Posterior vena cava (tissue), 2 donors: ENCODE data around the gene KRTAP5-6. TPM values are rescaled to one million over a fixed set of nuclear protein-coding genes. Genes with fewer than 3 reads are reported as not detected.

ENCODE experiments used
- DNase-seq: peaks from one replicate; pipeline ENCODE4 v3.0.0-alpha.2; 2020; ENCODE audit warnings: low spot score
- intact Hi-C, 2 donors: fragments of 100-400 bp; cut with DNase I; formaldehyde crosslinking; loops; one replicate each; pipeline versions ENCODE4 v1.14.1 to v1.14.2; 2022 to 2023
- total RNA-seq, 2 donors: library from RNA; stranded (reverse); fragmentation: NEBNext Ultra II Directional; extraction: Animal tissue kit (Norgen Biotek cat#: 25700); gene quantifications; one replicate each; pipeline ENCODE4 v1.2.1, GENCODE V29; 2021
- donor health status: DM: yes; HTN: yes; CAD: no.
- donor health status: DM: yes; HTN: yes; CAD: no.

Gene KRTAP5-6
- total RNA-seq, 2 donors from 2014 or later, result not detected

- intact Hi-C loops, result no loop called here
- peak; percentile 17 for DNase-seq
Measured at GRCh38 chr11:1727096-1727690, 30.2 kb downstream of the KRTAP5-6 start.

- intact Hi-C loops, result no loop called here
- DNase-seq, result peak; percentile 59
Measured at GRCh38 chr11:1727861-1728260, 30.9 kb downstream of the KRTAP5-6 start.

- intact Hi-C loops, result no loop called here
- DNase-seq, result peak; percentile 42
Measured at GRCh38 chr11:1728301-1728700, 31.3 kb downstream of the KRTAP5-6 start.

- DNase-seq, result peak; percentile 67
- intact Hi-C loops, result no loop called here
Measured at GRCh38 chr11:1728931-1729691, 32.1 kb downstream of the KRTAP5-6 start.

- peak; percentile 51 for DNase-seq
- intact Hi-C loops, result no loop called here
Measured at GRCh38 chr11:1729692-1730011, 32.7 kb downstream of the KRTAP5-6 start.

GRCh38 chr11:1730059-1730629 is 33.1 kb downstream of the KRTAP5-6 start:
- intact Hi-C loops, result no loop called here
- DNase-seq, result no peak

GRCh38 chr11:1731451-1732059 is 34.6 kb downstream of the KRTAP5-6 start:
- peak; percentile 29 for DNase-seq
- intact Hi-C loops, result no loop called here

GRCh38 chr11:1732418-1733008 is 35.5 kb downstream of the KRTAP5-6 start:
- DNase-seq, result peak; percentile 75
- intact Hi-C loops, result no loop called here

GRCh38 chr11:1733009-1733715 is 36.2 kb downstream of the KRTAP5-6 start:
- intact Hi-C loops, result no loop called here
- DNase-seq, result peak; percentile 72

- intact Hi-C loops, result no loop called here
- DNase-seq, result peak; percentile 78
Measured at GRCh38 chr11:1733716-1734640, 37.0 kb downstream of the KRTAP5-6 start.

GRCh38 chr11:1734641-1735081 is 37.7 kb downstream of the KRTAP5-6 start:
- peak; percentile 58 for DNase-seq
- intact Hi-C loops, result no loop called here

- DNase-seq, result peak; percentile 66
- intact Hi-C loops, result no loop called here
Measured at GRCh38 chr11:1735271-1735670, 38.3 kb downstream of the KRTAP5-6 start.

GRCh38 chr11:1736447-1736992 is 39.5 kb downstream of the KRTAP5-6 start:
- DNase-seq, result peak; percentile 5
- intact Hi-C loops, result no loop called here

- peak; percentile 14 for DNase-seq
Measured at GRCh38 chr11:1737080-1737757, 40.2 kb downstream of the KRTAP5-6 start.

GRCh38 chr11:1738380-1738779 is 41.4 kb downstream of the KRTAP5-6 start:
- intact Hi-C loops, result no loop called here
- DNase-seq, result peak; percentile 38

More at GRCh38 chr11:1737080-1737757, 40.2 kb downstream of the KRTAP5-6 start:
- intact Hi-C loops, result no loop called here

GRCh38 chr11:1739576-1739975 is 42.6 kb downstream of the KRTAP5-6 start:
- intact Hi-C loops, result no loop called here
- DNase-seq, result peak; percentile 61

GRCh38 chr11:1740786-1741530 is 44.0 kb downstream of the KRTAP5-6 start:
- peak; percentile 56 for DNase-seq
- intact Hi-C loops, result no loop called here
